Endodermal cell (in vitro differentiated cells): ENCODE measurements around the gene GAB4. TPM values are rescaled to one million over a fixed set of nuclear protein-coding genes. Genes with fewer than 3 reads are reported as not detected.

Experiments used
- DNase-seq: peaks from one replicate; pipeline ENCODE4 v3.0.0-alpha.2; 2017
- H3K27ac ChIP-seq: 2 replicates; pipeline ENCODE4 v1.5.1; 2013; ENCODE audit warnings: mild to moderate bottlenecking, low read depth, low read length, moderate library complexity
- H3K27me3 ChIP-seq: 2 replicates; pipeline ENCODE4 v1.6.1; 2013; ENCODE audit warnings: mild to moderate bottlenecking, low read length, moderate library complexity; ENCODE audit not compliant: insufficient read depth, control insufficient read depth, poor library complexity, severe bottlenecking
- H3K36me3 ChIP-seq: 2 replicates; pipeline ENCODE4 v1.7.0; 2013; ENCODE audit warnings: mild to moderate bottlenecking, low read length, moderate library complexity; ENCODE audit not compliant: control insufficient read depth, insufficient read depth
- H3K4me1 ChIP-seq: one replicate; pipeline ENCODE4 v1.7.0; 2013; ENCODE audit warnings: low read length; ENCODE audit not compliant: control insufficient read depth, insufficient read depth
- H3K4me3 ChIP-seq: 2 replicates; pipeline ENCODE4 v1.5.1; 2013; ENCODE audit warnings: mild to moderate bottlenecking, low read length, moderate library complexity
- H3K9ac ChIP-seq: 2 replicates; pipeline ENCODE4 v1.6.1; 2013; ENCODE audit warnings: mild to moderate bottlenecking, low read length, moderate library complexity; ENCODE audit not compliant: poor library complexity, severe bottlenecking; ENCODE audit errors: extremely low read depth
- H3K9me3 ChIP-seq: 2 replicates; pipeline ENCODE4 v1.6.1; 2013; ENCODE audit warnings: mild to moderate bottlenecking, low read length, moderate library complexity; ENCODE audit not compliant: control insufficient read depth
- H3K27ac Mint-ChIP-seq: 2 replicates; pipeline ENCODE4 v1.8.0; 2020; ENCODE audit warnings: mixed read lengths
- H3K27me3 Mint-ChIP-seq: 2 replicates; pipeline ENCODE4 v1.8.0; 2021; ENCODE audit warnings: mild to moderate bottlenecking, mixed read lengths; ENCODE audit not compliant: insufficient read depth
- H3K36me3 Mint-ChIP-seq: 2 replicates; pipeline ENCODE4 v1.8.0; 2020; ENCODE audit warnings: low read depth, mixed read lengths
- H3K4me1 Mint-ChIP-seq: 2 replicates; pipeline ENCODE4 v1.8.0; 2020; ENCODE audit warnings: mixed read lengths
- H3K4me3 Mint-ChIP-seq: 2 replicates; pipeline ENCODE4 v1.8.0; 2020; ENCODE audit warnings: mild to moderate bottlenecking, moderate library complexity, mixed read lengths
- H3K9me3 Mint-ChIP-seq: 2 replicates; pipeline ENCODE4 v1.8.0; 2020; ENCODE audit warnings: mild to moderate bottlenecking, mixed read lengths
- WGBS, 2 experiments: methylation state at CpG; one replicate each; pipeline versions ENCODE4 v1.1.5 to v1.1.7; 2013; ENCODE audit warnings: missing lambda C conversion rate in 2 of 2, mixed read lengths in 1 of 2; ENCODE audit not compliant: insufficient coverage in 1 of 2, insufficient read length in 1 of 2; 5-methylcytosine and 5-hydroxymethylcytosine counted together
- total RNA-seq, 2 donors: library from RNA; stranded (reverse); fragmentation: NEBNext Ultra II Directional in 1 of 2; extraction: Animal tissue kit (Norgen Biotek cat#: 25700) in 1 of 2; gene quantifications; 2 replicates in 1 of 2; 3 replicates in 1 of 2; pipeline ENCODE4 v1.2.1, GENCODE V29; 2021
- TF ChIP-seq, protein P1 (sequence below): fragments of 200-600 bp; sonication (generic); conservative IDR thresholded peaks from 2 replicates; pipeline ENCODE4 v1.5.0; 2021; ENCODE audit warnings: antibody characterized with exemption, mild to moderate bottlenecking

GAB4 gene
- total RNA-seq, 2 donors from 2014 or later = 0.22 TPM; not detected in 1

GRCh38 chr22:16970446-16970845, 37.6 kb downstream of the GAB4 start:
- TF ChIP-seq, protein P1, sequence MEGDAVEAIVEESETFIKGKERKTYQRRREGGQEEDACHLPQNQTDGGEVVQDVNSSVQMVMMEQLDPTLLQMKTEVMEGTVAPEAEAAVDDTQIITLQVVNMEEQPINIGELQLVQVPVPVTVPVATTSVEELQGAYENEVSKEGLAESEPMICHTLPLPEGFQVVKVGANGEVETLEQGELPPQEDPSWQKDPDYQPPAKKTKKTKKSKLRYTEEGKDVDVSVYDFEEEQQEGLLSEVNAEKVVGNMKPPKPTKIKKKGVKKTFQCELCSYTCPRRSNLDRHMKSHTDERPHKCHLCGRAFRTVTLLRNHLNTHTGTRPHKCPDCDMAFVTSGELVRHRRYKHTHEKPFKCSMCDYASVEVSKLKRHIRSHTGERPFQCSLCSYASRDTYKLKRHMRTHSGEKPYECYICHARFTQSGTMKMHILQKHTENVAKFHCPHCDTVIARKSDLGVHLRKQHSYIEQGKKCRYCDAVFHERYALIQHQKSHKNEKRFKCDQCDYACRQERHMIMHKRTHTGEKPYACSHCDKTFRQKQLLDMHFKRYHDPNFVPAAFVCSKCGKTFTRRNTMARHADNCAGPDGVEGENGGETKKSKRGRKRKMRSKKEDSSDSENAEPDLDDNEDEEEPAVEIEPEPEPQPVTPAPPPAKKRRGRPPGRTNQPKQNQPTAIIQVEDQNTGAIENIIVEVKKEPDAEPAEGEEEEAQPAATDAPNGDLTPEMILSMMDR = no peak
- Mint-ChIP-seq H3K27ac (no peak overlapping the region), H3K9me3 (no peaks in the 10 kb centered on the region), H3K27me3 (no peaks in the 10 kb centered on the region), H3K4me3 (no peak overlapping the region), H3K4me1 (no peaks in the 10 kb centered on the region), H3K36me3 (no peaks in the 10 kb centered on the region)
- Histone ChIP-seq H3K9ac (no peak overlapping the region), H3K36me3 (no peaks in the 10 kb centered on the region), H3K27me3 (no peaks in the 10 kb centered on the region), H3K27ac (no peak overlapping the region), H3K4me1 (no peaks in the 10 kb centered on the region), H3K4me3 (no peak overlapping the region), H3K9me3 (peaks cover 29% of the 10 kb centered on the region)
- 75 to 100% methylated on average over 1 to 4 of the region's 4 CpGs for WGBS, 2 experiments
- DNase-seq = no peak

GRCh38 chr22:16969508-16970327, 38.3 kb downstream of the GAB4 start:
- Histone ChIP-seq H3K27ac (no peak overlapping the region), H3K36me3 (no peaks in the 10 kb centered on the region), H3K4me3 (no peak overlapping the region), H3K4me1 (no peaks in the 10 kb centered on the region), H3K9ac (no peak overlapping the region), H3K9me3 (peaks cover 29% of the 10 kb centered on the region), H3K27me3 (no peaks in the 10 kb centered on the region)
- Mint-ChIP-seq H3K36me3 (no peaks in the 10 kb centered on the region), H3K27ac (no peak overlapping the region), H3K9me3 (no peaks in the 10 kb centered on the region), H3K27me3 (no peaks in the 10 kb centered on the region), H3K4me3 (no peak overlapping the region), H3K4me1 (no peaks in the 10 kb centered on the region)
- 71 to 79% methylated on average over 7 to 8 of the region's 8 CpGs for WGBS, 2 experiments
- DNase-seq = no peak
- TF ChIP-seq, protein P1 = no peak

- Histone ChIP-seq H3K36me3 (no peaks in the 10 kb centered on the region), H3K27ac (no peak overlapping the region), H3K4me1 (no peaks in the 10 kb centered on the region), H3K9me3 (peaks cover 22% of the 10 kb centered on the region), H3K9ac (no peak overlapping the region), H3K27me3 (no peaks in the 10 kb centered on the region), H3K4me3 (no peak overlapping the region)
- Mint-ChIP-seq H3K4me1 (no peaks in the 10 kb centered on the region), H3K9me3 (no peaks in the 10 kb centered on the region), H3K27me3 (no peaks in the 10 kb centered on the region), H3K4me3 (no peak overlapping the region), H3K36me3 (no peaks in the 10 kb centered on the region), H3K27ac (no peak overlapping the region)
- 69 to 85% methylated on average over 7 of the region's 7 CpGs for WGBS, 2 experiments
- TF ChIP-seq, protein P1 = no peak
- DNase-seq = no peak
Measured at GRCh38 chr22:16968218-16968595, 39.8 kb downstream of the GAB4 start.
